GM21825 (cell line): Measurements from ENCODE around the gene PCDHGA5.
"Not testable (repeated sequence)": the region's sequence is repeated elsewhere in the genome, so short reads cannot be mapped to it uniquely, and the experiment has no call there.

Source experiments
- ATAC-seq: cut with Tn5 transposase; IDR thresholded peaks from one replicate; pipeline ENCODE4 v1.9.1; 2021; ENCODE audit warnings: mild to moderate bottlenecking, moderate library complexity; ENCODE audit not compliant: unreplicated experiment

The PCDHGA5 gene

DNA sequence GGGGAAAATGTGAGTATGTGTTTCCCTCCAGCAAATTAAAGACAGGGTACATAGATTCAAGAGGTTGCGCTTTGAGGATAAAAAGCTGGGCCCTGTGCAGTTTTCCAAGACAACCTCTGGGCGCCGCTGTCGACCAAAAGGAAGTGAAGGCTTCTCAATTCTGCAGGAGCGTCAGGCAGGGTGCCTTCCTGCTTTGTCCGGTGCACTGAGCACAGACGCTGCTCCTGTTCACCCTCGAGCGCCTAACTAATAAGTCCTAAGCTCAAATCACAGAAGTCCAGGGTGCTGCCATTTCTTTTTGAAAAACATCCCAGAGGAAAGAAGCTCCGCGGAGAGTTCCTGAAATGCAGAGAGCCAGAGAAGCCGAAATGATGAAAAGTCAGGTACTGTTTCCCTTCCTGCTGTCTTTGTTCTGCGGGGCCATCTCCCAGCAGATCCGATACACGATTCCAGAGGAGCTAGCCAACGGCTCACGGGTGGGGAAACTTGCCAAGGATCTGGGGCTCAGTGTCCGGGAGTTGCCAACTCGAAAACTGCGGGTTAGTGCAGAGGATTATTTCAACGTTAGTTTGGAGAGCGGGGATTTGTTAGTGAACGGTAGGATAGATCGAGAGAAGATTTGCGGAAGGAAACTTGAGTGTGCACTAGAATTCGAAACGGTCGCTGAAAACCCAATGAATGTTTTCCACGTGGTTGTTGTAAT, 13.9 kb upstream of the PCDHGA5 start, which contains the start of gene PCDHGB1:
TSS of gene PCDHGB1 (plus strand) at position 183 of the 703 bp plus-strand sequence. CDS start at position 345, 162 bp downstream.
- no peak for ATAC-seq

DNA sequence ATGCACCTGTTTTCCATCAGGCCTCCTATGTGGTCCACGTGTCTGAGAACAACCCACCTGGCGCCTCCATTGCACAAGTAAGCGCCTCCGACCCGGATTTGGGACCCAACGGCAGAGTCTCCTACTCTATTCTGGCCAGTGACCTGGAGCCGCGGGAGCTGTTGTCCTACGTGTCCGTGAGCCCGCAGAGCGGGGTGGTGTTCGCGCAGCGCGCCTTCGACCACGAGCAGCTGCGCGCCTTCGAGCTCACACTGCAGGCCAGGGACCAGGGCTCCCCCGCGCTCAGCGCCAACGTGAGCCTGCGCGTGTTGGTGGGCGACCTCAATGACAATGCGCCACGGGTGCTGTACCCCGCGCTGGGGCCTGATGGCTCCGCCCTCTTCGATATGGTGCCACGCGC, 12.4 kb upstream of the PCDHGA5 start:
- ATAC-seq, result no peak

GRCh38 chr5:141354900-141355469, 9.0 kb upstream of the PCDHGA5 start, which contains the start of gene PCDHGA4:
TSS of gene PCDHGA4 (plus strand) at chr5:141355021. CDS start at chr5:141355108, 87 bp downstream.
- no peak for ATAC-seq

GRCh38 chr5:141355641-141356040, 8.3 kb upstream of the PCDHGA5 start:
- ATAC-seq, result no peak

GRCh38 chr5:141356133-141356532, 7.8 kb upstream of the PCDHGA5 start:
- ATAC-seq, result no peak

DNA sequence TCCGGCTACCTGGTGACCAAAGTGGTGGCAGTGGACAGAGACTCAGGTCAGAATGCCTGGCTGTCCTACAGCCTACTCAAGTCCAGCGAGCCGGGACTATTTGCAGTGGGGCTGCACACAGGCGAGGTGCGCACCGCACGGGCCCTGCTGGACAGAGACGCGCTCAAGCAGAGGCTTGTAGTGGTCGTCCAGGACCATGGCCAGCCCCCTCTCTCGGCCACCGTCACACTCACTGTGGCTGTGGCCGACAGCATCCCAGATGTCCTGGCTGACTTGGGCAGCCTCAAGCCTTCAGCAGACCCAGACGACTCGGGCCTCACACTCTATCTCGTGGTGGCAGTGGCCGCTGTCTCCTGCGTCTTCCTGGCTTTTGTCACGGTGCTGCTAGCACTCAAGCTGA, 7.0 kb upstream of the PCDHGA5 start:
- ATAC-seq, result no peak

GRCh38 chr5:141359790-141360426, 4.1 kb upstream of the PCDHGA5 start, which contains the start of gene PCDHGB2:
TSS of gene PCDHGB2 (plus strand) at chr5:141359994. CDS start at chr5:141360136, 142 bp downstream.
- no peak for ATAC-seq

DNA sequence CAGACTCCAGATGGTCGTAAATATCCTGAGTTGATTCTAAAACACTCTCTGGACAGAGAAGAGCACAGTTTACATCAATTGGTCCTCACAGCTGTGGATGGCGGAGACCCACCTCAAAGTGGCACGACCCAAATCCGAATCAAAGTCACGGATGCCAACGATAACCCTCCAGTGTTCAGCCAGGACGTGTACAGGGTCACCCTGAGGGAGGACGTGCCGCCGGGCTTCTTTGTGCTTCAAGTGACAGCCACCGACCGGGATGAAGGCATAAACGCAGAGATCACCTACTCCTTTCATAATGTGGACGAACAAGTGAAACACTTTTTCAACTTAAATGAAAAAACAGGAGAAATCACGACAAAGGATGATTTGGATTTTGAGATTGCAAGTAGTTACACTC, 3.3 kb upstream of the PCDHGA5 start:
- ATAC-seq, result no peak

DNA sequence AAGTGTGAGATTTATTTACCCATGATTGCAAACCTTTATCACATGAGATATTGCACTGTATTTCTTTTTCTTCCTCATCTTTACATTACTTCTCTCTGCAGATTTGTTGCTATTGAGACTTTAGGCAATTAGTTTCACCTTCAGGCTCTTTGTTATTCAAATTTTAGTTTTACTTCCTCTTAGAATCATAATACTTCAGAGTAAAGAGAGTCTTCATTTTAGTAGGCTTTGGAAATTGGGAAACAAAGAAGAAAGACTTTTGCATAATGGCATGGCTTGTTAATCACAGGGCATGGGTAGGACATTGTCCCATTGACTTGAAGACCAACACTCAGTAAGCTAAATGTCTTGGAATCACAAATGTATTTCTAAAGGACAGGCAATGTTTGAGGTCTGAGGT, 1.2 kb upstream of the PCDHGA5 start:
- no peak for ATAC-seq

GRCh38 chr5:141366016-141366896, 2.3 kb downstream of the PCDHGA5 start:
- no peak for ATAC-seq

GRCh38 chr5:141369994-141370848, 6.3 kb downstream of the PCDHGA5 start, which contains the start of gene PCDHGB3:
TSS of gene PCDHGB3 (plus strand) at chr5:141370242. CDS start at chr5:141370395, 153 bp downstream.
- ATAC-seq, result peak; percentile 70

DNA sequence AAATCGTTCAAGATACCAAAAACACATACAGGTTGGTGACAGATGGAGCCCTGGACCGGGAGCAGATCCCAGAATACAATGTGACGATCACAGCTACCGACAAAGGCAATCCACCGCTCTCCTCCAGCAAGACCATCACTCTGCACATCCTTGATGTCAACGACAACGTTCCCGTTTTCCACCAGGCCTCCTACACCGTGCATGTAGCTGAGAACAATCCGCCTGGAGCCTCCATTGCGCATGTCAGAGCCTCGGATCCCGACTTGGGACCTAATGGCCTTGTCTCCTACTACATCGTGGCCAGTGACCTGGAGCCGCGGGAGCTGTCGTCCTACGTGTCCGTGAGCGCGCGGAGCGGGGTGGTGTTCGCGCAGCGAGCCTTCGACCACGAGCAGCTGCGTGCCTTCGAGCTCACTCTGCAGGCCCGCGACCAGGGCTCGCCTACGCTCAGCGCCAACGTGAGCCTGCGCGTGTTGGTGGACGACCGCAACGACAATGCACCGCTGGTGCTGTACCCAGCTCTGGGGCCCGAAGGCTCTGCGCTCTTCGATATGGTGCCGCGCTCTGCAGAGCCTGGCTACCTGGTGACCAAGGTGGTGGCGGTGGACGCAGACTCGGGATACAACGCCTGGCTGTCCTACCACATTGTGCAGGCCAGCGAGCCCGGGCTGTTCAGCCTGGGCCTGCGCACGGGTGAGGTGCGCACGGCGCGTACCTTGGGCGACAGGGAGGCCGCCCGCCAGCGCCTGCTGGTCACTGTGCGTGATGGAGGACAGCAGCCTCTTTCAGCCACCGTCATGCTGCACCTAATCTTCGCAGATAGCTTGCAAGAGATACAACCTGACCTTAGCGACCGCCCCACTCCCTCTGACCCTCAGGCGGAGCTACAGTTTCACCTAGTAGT, 7.9 kb downstream of the PCDHGA5 start:
- no peak for ATAC-seq

GRCh38 chr5:141373673-141374317, 9.8 kb downstream of the PCDHGA5 start, which contains the start of gene PCDHGA6:
TSS of gene PCDHGA6 (plus strand) at chr5:141373891. CDS start at chr5:141374084, 193 bp downstream.
- no peak for ATAC-seq

DNA sequence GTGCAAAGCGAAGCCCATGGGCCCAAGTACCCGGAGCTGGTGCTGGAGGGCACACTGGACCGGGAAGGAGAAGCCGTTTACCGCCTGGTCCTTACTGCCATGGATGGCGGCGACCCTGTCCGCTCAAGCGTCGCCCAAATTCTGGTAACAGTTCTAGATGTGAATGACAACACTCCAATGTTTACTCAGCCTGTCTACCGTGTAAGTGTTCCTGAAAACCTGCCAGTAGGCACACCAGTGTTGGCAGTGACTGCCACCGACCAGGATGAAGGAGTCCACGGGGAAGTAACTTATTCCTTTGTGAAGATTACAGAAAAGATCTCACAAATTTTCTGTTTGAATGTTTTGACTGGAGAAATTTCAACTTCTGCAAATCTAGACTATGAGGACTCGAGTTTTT, 10.7 kb downstream of the PCDHGA5 start:
- no peak for ATAC-seq

DNA sequence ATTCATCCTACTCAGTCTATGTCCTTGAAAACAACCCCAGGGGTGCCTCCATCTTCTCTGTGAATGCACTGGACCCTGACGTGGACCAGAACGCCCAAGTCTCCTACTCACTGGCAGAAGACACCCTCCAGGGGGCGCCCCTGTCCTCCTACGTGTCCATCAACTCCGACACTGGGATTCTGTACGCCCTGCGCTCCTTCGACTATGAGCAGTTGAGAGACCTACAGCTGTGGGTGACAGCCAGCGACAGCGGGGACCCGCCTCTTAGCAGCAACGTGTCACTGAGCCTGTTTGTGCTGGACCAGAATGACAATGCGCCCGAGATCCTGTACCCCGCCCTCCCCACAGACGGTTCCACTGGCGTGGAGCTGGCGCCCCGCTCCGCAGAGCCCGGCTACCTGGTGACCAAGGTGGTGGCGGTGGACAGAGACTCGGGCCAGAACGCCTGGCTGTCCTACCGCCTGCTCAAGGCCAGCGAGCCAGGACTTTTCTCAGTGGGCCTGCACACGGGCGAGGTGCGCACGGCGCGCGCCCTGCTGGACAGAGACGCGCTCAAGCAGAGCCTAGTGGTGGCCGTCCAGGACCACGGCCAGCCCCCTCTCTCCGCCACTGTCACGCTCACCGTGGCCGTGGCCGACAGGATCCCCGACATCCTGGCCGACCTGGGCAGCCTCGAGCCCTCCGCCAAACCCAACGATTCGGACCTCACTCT, 11.6 kb downstream of the PCDHGA5 start:
- not testable (repeated sequence) for ATAC-seq

DNA sequence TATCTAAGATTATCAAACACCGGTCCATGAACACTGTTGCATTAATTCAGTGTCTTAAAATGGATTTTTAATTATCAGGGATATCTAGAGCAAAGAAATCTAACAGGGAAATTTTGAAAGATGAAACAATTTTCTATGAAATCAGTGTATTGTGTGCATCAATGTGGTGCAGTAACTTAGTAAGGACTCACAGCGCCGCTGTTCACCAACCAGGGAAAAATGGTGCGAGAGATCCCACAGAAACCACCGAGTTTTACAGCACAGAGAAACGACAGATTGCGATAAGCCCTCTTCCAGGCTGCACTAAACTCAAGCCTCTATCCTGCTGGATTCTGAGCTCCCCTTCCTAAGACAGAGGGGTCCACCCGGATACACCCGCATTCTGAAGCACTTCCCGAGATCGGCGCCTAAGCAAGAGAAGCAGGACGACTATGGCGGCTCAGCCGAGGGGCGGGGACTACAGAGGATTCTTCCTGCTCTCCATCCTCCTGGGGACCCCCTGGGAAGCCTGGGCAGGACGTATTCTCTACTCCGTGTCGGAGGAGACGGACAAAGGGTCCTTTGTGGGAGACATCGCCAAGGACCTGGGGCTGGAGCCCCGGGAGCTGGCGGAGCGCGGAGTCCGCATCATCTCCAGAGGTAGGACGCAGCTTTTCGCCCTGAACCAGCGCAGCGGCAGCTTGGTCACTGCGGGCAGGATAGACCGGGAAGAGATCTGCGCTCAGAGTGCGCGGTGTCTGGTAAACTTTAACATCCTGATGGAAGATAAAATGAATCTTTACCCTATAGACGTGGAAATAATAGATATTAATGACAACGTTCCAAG, 18.7 kb downstream of the PCDHGA5 start, which contains the start of gene PCDHGA7:
TSS of gene PCDHGA7 (plus strand) at position 274 of the 826 bp plus-strand sequence. CDS start at position 432, 158 bp downstream.
- ATAC-seq, result no peak

DNA sequence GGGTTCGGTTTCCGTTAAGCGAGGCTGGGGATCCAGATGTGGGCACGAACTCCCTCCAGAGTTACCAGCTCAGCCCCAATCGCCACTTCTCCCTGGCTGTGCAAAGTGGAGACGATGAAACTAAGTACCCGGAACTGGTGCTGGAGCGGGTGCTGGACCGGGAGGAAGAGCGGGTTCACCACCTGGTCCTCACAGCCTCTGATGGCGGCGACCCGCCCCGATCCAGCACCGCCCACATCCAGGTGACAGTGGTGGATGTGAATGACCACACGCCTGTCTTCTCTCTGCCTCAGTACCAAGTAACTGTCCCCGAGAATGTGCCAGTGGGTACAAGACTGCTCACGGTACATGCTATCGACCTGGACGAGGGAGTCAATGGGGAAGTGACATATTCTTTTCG, 19.4 kb downstream of the PCDHGA5 start:
- ATAC-seq, result no peak
